Measurements from ENCODE around the gene LYPD6B.

Gene LYPD6B

GRCh38 chr2:149058936-149059335 is 20.4 kb downstream of the LYPD6B start:
- H3K27ac ChIP-seq, result no peak overlapping the region
- H3K9ac ChIP-seq (ENCODE audit: insufficient read length), result no peak overlapping the region
- H3K4me3 ChIP-seq, result no peak overlapping the region
- TF ChIP-seq POLR2AphosphoS5 (IDR thresholded peaks at IDR 0.05; ENCODE audit: borderline replicate concordance, low read depth, low read length) (no peak), FOXP2 (optimal IDR thresholded peaks at IDR 0.05; ENCODE audit: control extremely low read depth, extremely low read length, insufficient read depth) (no peak), EZH2 (IDR thresholded peaks at IDR 0.05) (no peak)
- no peaks in the 10 kb centered on the region for H3K36me3 ChIP-seq (ENCODE audit: insufficient read depth, low read length)
- no peaks in the 10 kb centered on the region for H3K9me3 ChIP-seq (ENCODE audit: low read depth, low read length)
- no peak for DNase-seq (ENCODE audit: low read depth, low spot score)

GRCh38 chr2:149059822-149060221 is 21.3 kb downstream of the LYPD6B start:
- Histone ChIP-seq H3K9me3 (ENCODE audit: low read depth, low read length) (no peaks in the 10 kb centered on the region), H3K9ac (ENCODE audit: insufficient read length) (no peak overlapping the region), H3K36me3 (ENCODE audit: insufficient read depth, low read length) (no peaks in the 10 kb centered on the region), H3K4me3 (no peak overlapping the region), H3K27ac (no peak overlapping the region)
- no peak for TF ChIP-seq POLR2AphosphoS5 (IDR thresholded peaks at IDR 0.05; ENCODE audit: borderline replicate concordance, low read depth, low read length)
- TF ChIP-seq EZH2 (IDR thresholded peaks at IDR 0.05), result no peak
- no peak for TF ChIP-seq FOXP2 (optimal IDR thresholded peaks at IDR 0.05; ENCODE audit: control extremely low read depth, extremely low read length, insufficient read depth)
- no peak for DNase-seq (ENCODE audit: low read depth, low spot score)

DNA sequence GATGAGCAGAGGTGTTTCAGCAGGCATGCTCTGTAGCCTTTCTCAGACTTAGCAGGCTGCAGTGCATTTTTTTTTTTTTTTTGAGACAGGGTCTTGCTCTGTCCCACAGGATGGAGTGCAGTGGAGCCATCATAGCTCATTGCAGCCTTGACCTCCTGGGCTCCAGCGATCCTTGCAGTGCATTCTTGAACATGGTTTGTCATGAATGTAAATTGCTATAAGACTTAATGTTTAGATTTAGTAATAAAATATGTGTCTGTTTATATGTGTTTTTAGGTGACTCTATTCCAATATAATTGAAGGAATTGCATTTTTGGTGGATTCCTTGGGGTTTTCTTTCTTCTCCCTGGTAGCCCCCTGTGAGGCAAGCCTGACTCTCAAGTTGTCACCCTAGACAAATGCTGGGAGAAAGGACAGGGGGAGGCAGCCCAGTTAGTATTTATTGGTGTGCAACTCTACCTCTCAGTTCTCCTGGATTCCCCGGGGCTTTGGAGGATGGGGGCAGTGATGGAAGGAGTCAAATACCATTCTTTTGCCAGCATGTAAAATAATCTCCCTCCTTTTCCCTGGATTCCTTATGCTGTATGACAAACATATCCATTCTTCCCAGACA is 22.7 kb downstream of the LYPD6B start:
- no peaks in the 10 kb centered on the region for H3K36me3 ChIP-seq (ENCODE audit: insufficient read depth, low read length)
- DNase-seq (ENCODE audit: low read depth, low spot score), result no peak
- no peak overlapping the region for H3K27ac ChIP-seq
- no peaks in the 10 kb centered on the region for H3K9me3 ChIP-seq (ENCODE audit: low read depth, low read length)
- no peak overlapping the region for H3K4me3 ChIP-seq
- TF ChIP-seq FOXP2 (optimal IDR thresholded peaks at IDR 0.05; ENCODE audit: control extremely low read depth, extremely low read length, insufficient read depth) (no peak), EZH2 (IDR thresholded peaks at IDR 0.05) (no peak), POLR2AphosphoS5 (IDR thresholded peaks at IDR 0.05; ENCODE audit: borderline replicate concordance, low read depth, low read length) (no peak)
- H3K9ac ChIP-seq (ENCODE audit: insufficient read length), result no peak overlapping the region

DNA sequence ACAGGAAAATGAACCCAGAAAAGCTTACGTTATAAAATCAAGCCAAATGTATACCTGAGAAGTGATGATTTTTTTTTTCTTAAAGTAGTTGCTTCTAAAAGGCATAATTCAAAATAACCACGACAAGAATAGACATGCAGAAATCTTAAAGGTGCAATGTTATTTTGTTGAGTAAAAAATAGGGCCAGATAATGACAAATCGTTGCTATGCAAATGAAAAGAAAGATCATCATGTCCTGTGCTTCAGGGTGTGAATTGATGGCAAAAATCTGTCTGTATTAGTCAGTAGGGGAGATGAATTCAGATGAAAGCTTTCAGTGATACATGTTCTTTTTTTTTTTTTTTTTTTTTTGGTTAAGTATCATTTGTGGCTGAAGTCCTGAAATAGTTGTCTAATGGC is 24.0 kb downstream of the LYPD6B start:
- Histone ChIP-seq H3K9me3 (ENCODE audit: low read depth, low read length) (no peaks in the 10 kb centered on the region), H3K36me3 (ENCODE audit: insufficient read depth, low read length) (no peaks in the 10 kb centered on the region), H3K27ac (no peak overlapping the region), H3K4me3 (no peak overlapping the region), H3K9ac (ENCODE audit: insufficient read length) (no peak overlapping the region)
- TF ChIP-seq FOXP2 (optimal IDR thresholded peaks at IDR 0.05; ENCODE audit: control extremely low read depth, extremely low read length, insufficient read depth) (no peak), POLR2AphosphoS5 (IDR thresholded peaks at IDR 0.05; ENCODE audit: borderline replicate concordance, low read depth, low read length) (no peak), EZH2 (IDR thresholded peaks at IDR 0.05) (no peak)
- no peak for DNase-seq (ENCODE audit: low read depth, low spot score)

GRCh38 chr2:149063177-149063576 is 24.7 kb downstream of the LYPD6B start:
- Histone ChIP-seq H3K36me3 (ENCODE audit: insufficient read depth, low read length) (no peaks in the 10 kb centered on the region), H3K9ac (ENCODE audit: insufficient read length) (no peak overlapping the region), H3K9me3 (ENCODE audit: low read depth, low read length) (no peaks in the 10 kb centered on the region), H3K4me3 (no peak overlapping the region), H3K27ac (no peak overlapping the region)
- no peak for TF ChIP-seq EZH2 (IDR thresholded peaks at IDR 0.05)
- no peak for DNase-seq (ENCODE audit: low read depth, low spot score)

GRCh38 chr2:149064365-149064841 is 25.9 kb downstream of the LYPD6B start:
- Histone ChIP-seq H3K36me3 (ENCODE audit: insufficient read depth, low read length) (no peaks in the 10 kb centered on the region), H3K27ac (no peak overlapping the region), H3K9ac (ENCODE audit: insufficient read length) (no peak overlapping the region), H3K9me3 (ENCODE audit: low read depth, low read length) (no peaks in the 10 kb centered on the region), H3K4me3 (no peak overlapping the region)
- TF ChIP-seq POLR2AphosphoS5 (IDR thresholded peaks at IDR 0.05; ENCODE audit: borderline replicate concordance, low read depth, low read length) (no peak), FOXP2 (optimal IDR thresholded peaks at IDR 0.05; ENCODE audit: control extremely low read depth, extremely low read length, insufficient read depth) (no peak), EZH2 (IDR thresholded peaks at IDR 0.05) (no peak)
- DNase-seq (ENCODE audit: low read depth, low spot score), result no peak

DNA sequence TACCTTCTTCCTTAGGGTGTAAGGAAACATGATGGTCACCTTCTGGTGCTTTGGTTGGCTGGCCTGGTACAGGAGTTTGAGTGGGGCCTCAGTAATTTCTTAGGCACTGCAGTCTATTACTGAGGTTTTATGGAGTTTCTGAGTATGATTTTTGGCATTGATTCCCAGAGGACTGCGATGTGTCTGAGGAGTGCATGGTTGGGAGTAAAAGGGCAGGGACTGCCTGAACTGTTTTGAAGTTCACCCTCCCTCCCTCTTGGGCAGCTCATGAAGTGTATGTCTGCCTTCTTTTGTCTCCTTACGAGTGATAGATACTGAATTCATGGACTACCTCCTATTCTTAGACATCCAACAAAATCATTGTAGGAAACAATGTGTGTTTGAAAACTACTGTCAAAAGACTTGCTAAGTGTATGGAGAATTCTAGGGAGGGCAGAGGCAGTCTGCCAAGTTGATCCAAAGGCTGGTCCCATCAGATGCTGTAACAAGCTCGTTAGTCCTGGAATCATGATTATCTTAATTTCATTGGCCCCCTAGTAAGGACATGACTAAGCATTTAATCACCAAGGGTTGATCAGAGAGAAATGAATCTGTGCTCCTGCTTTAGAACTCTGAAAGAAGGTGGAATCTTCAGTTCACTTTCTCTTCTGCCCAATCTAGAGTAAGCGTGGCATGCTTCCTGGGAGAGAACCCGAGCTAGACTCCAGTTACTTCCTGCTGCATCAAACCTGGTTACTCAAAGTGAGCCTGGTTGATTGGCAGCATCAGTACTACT is 26.5 kb downstream of the LYPD6B start:
- TF ChIP-seq FOXP2 (optimal IDR thresholded peaks at IDR 0.05; ENCODE audit: control extremely low read depth, extremely low read length, insufficient read depth) (no peak), EZH2 (IDR thresholded peaks at IDR 0.05) (no peak), POLR2AphosphoS5 (IDR thresholded peaks at IDR 0.05; ENCODE audit: borderline replicate concordance, low read depth, low read length) (no peak)
- no peaks in the 10 kb centered on the region for H3K36me3 ChIP-seq (ENCODE audit: insufficient read depth, low read length)
- H3K9ac ChIP-seq (ENCODE audit: insufficient read length), result no peak overlapping the region
- H3K4me3 ChIP-seq, result no peak overlapping the region
- DNase-seq (ENCODE audit: low read depth, low spot score), result no peak
- H3K9me3 ChIP-seq (ENCODE audit: low read depth, low read length), result no peaks in the 10 kb centered on the region
- no peak overlapping the region for H3K27ac ChIP-seq

DNA sequence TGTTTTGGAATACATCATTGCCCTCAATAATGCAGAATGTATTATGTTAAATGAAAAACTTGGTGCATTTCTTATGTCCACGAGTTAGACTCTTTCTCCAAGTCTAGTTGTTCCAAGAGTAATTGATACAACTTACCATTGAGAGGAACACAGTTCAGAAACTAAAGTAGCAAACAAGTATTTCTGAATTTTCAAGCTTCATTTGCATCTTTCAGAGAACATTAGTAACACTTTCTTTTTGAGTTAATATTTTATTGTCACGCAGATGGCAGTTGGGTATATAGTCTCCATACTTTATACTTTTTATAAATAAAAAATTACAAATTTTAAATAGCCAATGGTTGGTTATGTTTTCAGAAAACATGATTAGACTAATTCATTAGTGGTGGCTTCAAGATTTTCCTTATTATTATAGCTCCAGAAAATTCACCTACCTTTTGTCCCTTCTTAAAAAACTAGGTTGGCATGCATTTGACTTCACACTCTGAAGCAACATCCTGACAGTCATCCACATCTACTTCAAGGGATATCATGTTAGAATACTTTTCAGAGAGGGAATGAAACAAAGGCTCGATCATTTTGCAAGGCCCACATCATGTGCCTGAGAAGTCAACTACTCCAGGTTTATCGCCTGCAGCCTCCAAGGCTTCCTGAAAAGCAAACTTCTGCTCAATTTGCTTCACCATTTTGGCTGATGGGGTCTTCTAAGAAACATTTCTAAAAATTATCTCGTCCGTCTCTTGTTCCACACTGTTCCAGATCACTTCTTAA is 29.9 kb downstream of the LYPD6B start:
- Histone ChIP-seq H3K9me3 (ENCODE audit: low read depth, low read length) (no peaks in the 10 kb centered on the region), H3K36me3 (ENCODE audit: insufficient read depth, low read length) (no peaks in the 10 kb centered on the region), H3K4me3 (no peak overlapping the region), H3K9ac (ENCODE audit: insufficient read length) (no peak overlapping the region), H3K27ac (no peak overlapping the region)
- no peak for DNase-seq (ENCODE audit: low read depth, low spot score)
- TF ChIP-seq EZH2 (IDR thresholded peaks at IDR 0.05), result no peak
- TF ChIP-seq FOXP2 (optimal IDR thresholded peaks at IDR 0.05; ENCODE audit: control extremely low read depth, extremely low read length, insufficient read depth), result no peak
- TF ChIP-seq POLR2AphosphoS5 (IDR thresholded peaks at IDR 0.05; ENCODE audit: borderline replicate concordance, low read depth, low read length), result no peak
